Measurements from ENCODE around the gene WDR5. TPM values are rescaled to one million over a fixed set of nuclear protein-coding genes. Genes with fewer than 3 reads are reported as not detected.

Gene WDR5
- total RNA-seq, 1 donor from 2014 or later: 42.5 TPM

GRCh38 chr9:134164879-134165278 is 29.0 kb downstream of the WDR5 start:
- no peaks in the 10 kb centered on the region for H3K27me3 Mint-ChIP-seq (ENCODE audit: low read depth)
- peaks cover 2% of the 10 kb centered on the region for H3K36me3 Mint-ChIP-seq
- no peak for TF ChIP-seq CTCF (IDR thresholded peaks at IDR 0.05; ENCODE audit: unreplicated experiment)
- no peaks in the 10 kb centered on the region for H3K9me3 Mint-ChIP-seq
- DNase-seq (ENCODE audit: low spot score in 2 of 2, unreplicated experiment in 2 of 2): no peak
- H3K4me1 Mint-ChIP-seq: peaks cover 8% of the 10 kb centered on the region
- no peak overlapping the region for H3K4me3 Mint-ChIP-seq
- no peak overlapping the region for H3K27ac Mint-ChIP-seq

DNA sequence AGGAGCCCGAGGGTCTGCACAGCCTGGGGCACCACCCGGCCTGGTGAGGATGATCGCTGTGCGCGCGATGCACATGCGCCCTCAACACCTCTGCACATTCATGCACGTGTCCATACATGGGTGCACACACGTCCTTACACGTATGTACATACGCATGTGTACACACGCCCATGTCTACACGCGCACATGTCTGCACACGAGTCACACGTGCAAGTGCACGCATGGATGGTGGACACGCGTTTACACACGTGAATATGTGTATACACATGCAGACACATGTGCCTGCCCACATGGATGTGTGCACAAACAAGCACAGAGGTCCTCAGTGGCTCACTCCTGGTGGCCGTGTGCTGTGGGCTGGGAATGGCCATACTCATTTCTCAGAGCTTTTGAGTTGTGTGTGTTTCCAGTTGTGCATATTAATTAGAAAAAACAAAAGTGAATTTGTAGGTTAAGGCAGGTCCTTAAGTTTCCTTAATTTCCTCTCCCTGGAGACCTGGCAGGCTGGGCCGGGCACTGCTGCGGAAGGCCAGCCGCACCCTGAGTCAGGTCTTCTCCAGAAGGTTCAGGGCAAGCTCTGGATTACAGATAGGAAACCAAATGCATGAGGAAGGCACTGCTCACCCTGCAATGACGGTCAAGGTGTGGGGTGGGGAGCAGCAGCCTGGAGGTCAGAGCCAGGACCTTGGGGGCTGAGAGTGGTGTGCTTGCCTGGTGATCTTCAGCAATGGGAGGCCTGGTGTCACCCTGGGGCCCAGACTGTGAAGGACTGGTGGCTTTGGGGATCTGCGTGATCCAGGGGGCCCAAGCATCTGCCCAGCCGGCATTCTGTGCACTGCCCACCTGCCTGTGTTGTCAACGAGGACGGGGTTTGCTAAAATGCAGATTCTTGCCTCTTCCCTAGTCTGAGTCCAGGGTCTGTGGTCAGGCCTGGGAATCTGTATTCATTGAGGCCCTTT is 29.8 kb downstream of the WDR5 start:
- Mint-ChIP-seq H3K4me1 (peaks cover 8% of the 10 kb centered on the region), H3K27me3 (ENCODE audit: low read depth) (no peaks in the 10 kb centered on the region), H3K4me3 (no peak overlapping the region), H3K36me3 (peaks cover 2% of the 10 kb centered on the region), H3K27ac (no peak overlapping the region), H3K9me3 (no peaks in the 10 kb centered on the region)
- no peak for TF ChIP-seq CTCF (IDR thresholded peaks at IDR 0.05; ENCODE audit: unreplicated experiment)
- no peak for DNase-seq (ENCODE audit: low spot score in 2 of 2, unreplicated experiment in 2 of 2)

- no peak for TF ChIP-seq CTCF (IDR thresholded peaks at IDR 0.05; ENCODE audit: unreplicated experiment)
- H3K4me1 Mint-ChIP-seq: peaks cover 8% of the 10 kb centered on the region
- no peak overlapping the region for H3K27ac Mint-ChIP-seq
- peaks cover 2% of the 10 kb centered on the region for H3K36me3 Mint-ChIP-seq
- peak overlapping the region; percentile 45 for H3K4me3 Mint-ChIP-seq
- no peaks in the 10 kb centered on the region for H3K27me3 Mint-ChIP-seq (ENCODE audit: low read depth)
- no peaks in the 10 kb centered on the region for H3K9me3 Mint-ChIP-seq
- no peak for DNase-seq (ENCODE audit: low spot score in 2 of 2, unreplicated experiment in 2 of 2)
Measured at GRCh38 chr9:134166374-134166773, 30.5 kb downstream of the WDR5 start.

- no peaks in the 10 kb centered on the region for H3K9me3 Mint-ChIP-seq
- no peak for TF ChIP-seq CTCF (IDR thresholded peaks at IDR 0.05; ENCODE audit: unreplicated experiment)
- H3K4me1 Mint-ChIP-seq: peaks cover 11% of the 10 kb centered on the region
- no peaks in the 10 kb centered on the region for H3K36me3 Mint-ChIP-seq
- no peak overlapping the region for H3K27ac Mint-ChIP-seq
- no peak overlapping the region for H3K4me3 Mint-ChIP-seq
- DNase-seq (ENCODE audit: low spot score in 2 of 2, unreplicated experiment in 2 of 2): no peak
- no peaks in the 10 kb centered on the region for H3K27me3 Mint-ChIP-seq (ENCODE audit: low read depth)
Measured at GRCh38 chr9:134167530-134167931, 31.6 kb downstream of the WDR5 start.

- Mint-ChIP-seq H3K36me3 (no peaks in the 10 kb centered on the region), H3K4me1 (peaks cover 8% of the 10 kb centered on the region), H3K27ac (no peak overlapping the region), H3K9me3 (no peaks in the 10 kb centered on the region), H3K4me3 (no peak overlapping the region), H3K27me3 (ENCODE audit: low read depth) (no peaks in the 10 kb centered on the region)
- no peak for TF ChIP-seq CTCF (IDR thresholded peaks at IDR 0.05; ENCODE audit: unreplicated experiment)
- DNase-seq (ENCODE audit: low spot score in 2 of 2, unreplicated experiment in 2 of 2): no peak
Measured at GRCh38 chr9:134168757-134169550, 33.1 kb downstream of the WDR5 start.

Measured in mesothelial cell of epicardium (in vitro differentiated cells).